Measurements from ENCODE around the gene SHF.

DNA sequence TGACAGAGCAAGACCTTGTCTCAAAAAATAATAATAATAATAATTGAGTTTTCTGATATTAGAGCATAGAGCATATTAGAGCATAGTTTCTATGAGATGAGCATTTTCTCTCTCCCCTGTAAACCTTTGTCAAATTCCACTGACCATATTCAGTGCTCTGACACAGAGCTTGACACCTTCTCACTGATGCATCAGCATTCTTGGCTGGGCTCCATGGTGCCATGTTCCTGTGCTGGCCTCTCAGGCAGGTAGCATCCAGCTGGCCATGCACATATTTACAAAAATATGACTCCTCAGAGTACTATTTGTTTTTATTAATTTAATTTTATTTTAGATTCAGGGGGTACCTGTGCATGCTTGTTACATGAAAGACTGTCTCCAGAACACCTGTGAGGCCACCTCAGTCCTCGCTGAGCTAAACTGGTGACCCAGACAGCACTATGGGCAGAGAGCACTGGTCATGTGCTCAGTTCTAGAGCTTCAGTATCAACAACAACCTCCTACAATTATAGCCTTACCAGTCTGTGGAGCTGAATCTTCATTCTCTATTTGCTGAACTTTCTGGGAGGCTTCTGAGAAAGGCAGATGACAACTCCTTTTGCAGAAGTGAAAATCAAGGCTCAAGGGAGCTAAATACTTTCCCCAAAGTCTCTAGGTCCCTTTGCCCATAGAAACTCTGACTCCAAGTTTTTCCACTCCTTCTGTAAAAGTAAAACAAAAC is 42.6 kb upstream of the SHF start:
- no peak for TF ChIP-seq CTCF (tag by site-specific recombination; IDR thresholded peaks at IDR 0.05)
- TF ChIP-seq REPIN1 (tag by site-specific recombination; IDR thresholded peaks at IDR 0.05; ENCODE audit: low read depth): no peak
- TF ChIP-seq RBAK (tag by site-specific recombination; IDR thresholded peaks at IDR 0.05): no peak
- no peak for TF ChIP-seq ZXDB (tag by site-specific recombination; IDR thresholded peaks at IDR 0.05)
- TF ChIP-seq, protein P1, sequence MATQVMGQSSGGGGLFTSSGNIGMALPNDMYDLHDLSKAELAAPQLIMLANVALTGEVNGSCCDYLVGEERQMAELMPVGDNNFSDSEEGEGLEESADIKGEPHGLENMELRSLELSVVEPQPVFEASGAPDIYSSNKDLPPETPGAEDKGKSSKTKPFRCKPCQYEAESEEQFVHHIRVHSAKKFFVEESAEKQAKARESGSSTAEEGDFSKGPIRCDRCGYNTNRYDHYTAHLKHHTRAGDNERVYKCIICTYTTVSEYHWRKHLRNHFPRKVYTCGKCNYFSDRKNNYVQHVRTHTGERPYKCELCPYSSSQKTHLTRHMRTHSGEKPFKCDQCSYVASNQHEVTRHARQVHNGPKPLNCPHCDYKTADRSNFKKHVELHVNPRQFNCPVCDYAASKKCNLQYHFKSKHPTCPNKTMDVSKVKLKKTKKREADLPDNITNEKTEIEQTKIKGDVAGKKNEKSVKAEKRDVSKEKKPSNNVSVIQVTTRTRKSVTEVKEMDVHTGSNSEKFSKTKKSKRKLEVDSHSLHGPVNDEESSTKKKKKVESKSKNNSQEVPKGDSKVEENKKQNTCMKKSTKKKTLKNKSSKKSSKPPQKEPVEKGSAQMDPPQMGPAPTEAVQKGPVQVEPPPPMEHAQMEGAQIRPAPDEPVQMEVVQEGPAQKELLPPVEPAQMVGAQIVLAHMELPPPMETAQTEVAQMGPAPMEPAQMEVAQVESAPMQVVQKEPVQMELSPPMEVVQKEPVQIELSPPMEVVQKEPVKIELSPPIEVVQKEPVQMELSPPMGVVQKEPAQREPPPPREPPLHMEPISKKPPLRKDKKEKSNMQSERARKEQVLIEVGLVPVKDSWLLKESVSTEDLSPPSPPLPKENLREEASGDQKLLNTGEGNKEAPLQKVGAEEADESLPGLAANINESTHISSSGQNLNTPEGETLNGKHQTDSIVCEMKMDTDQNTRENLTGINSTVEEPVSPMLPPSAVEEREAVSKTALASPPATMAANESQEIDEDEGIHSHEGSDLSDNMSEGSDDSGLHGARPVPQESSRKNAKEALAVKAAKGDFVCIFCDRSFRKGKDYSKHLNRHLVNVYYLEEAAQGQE (tag by site-specific recombination; IDR thresholded peaks at IDR 0.05): no peak
- no peak for TF ChIP-seq ZBTB49 (tag by site-specific recombination; IDR thresholded peaks at IDR 0.05; ENCODE audit: low read depth)
- no peak for TF ChIP-seq ZNF473 (tag by site-specific recombination; IDR thresholded peaks at IDR 0.05)
- TF ChIP-seq, protein P2, sequence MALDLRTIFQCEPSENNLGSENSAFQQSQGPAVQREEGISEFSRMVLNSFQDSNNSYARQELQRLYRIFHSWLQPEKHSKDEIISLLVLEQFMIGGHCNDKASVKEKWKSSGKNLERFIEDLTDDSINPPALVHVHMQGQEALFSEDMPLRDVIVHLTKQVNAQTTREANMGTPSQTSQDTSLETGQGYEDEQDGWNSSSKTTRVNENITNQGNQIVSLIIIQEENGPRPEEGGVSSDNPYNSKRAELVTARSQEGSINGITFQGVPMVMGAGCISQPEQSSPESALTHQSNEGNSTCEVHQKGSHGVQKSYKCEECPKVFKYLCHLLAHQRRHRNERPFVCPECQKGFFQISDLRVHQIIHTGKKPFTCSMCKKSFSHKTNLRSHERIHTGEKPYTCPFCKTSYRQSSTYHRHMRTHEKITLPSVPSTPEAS (tag by site-specific recombination; IDR thresholded peaks at IDR 0.05): no peak
- no peak for TF ChIP-seq ZEB2 (tag by site-specific recombination; IDR thresholded peaks at IDR 0.05)
